Peyer's patch (tissue), 4 donors: ENCODE data around the gene STPG3. TPM values are rescaled to one million over a fixed set of nuclear protein-coding genes. Genes with fewer than 3 reads are reported as not detected.

Source experiments
- DNase-seq, 3 donors: peaks; one replicate each; pipeline ENCODE4 v3.0.0-alpha.2; 2017 to 2019
- H3K27ac ChIP-seq, 4 donors: fragments of 200-600 bp; sonication (generic); one replicate each; pipeline ENCODE4 v1.5.1; 2016 to 2019
- H3K27me3 ChIP-seq, 2 donors: fragments of 200-600 bp; sonication (generic); one replicate each; pipeline ENCODE4 v1.5.1; 2019
- H3K36me3 ChIP-seq, 3 donors: fragments of 200-600 bp; sonication (generic); one replicate each; pipeline ENCODE4 v1.5.1; 2016 to 2019
- H3K4me1 ChIP-seq, 4 donors: fragments of 200-600 bp; sonication (generic); one replicate each; pipeline ENCODE4 v1.5.1; 2016 to 2019
- H3K4me3 ChIP-seq, 4 donors: fragments of 200-600 bp; sonication (generic); 1 replicate in 3 of 4; 2 replicates in 1 of 4; pipeline ENCODE4 v1.5.1; 2016 to 2019; ENCODE audit warnings: mild to moderate bottlenecking in 1 of 4
- H3K9me3 ChIP-seq, 4 donors: fragments of 200-600 bp; sonication (generic); one replicate each; pipeline ENCODE4 v1.5.1; 2016 to 2019; ENCODE audit warnings: mild to moderate bottlenecking in 1 of 4
- POLR2A ChIP-seq, 2 donors: fragments of 450-650 bp; IDR thresholded peaks; one replicate each; pipeline ENCODE4 v1.5.1; 2017; ENCODE audit warnings: antibody characterized with exemption in 2 of 2, mild to moderate bottlenecking in 2 of 2, moderate library complexity in 2 of 2
- total RNA-seq, 4 donors: library from RNA; depleted of rRNA; stranded (reverse); fragments of >200 nt; gene quantifications; one replicate each; pipeline ENCODE4 v1.1.0, GENCODE V29; 2016
- TF ChIP-seq, protein P1 (sequence below), 6 experiments: fragments of 450-650 bp in 4 of 6; fragments of 200-600 bp in 2 of 6; sonication (generic) in 1 of 6; IDR thresholded peaks; one replicate each; pipeline ENCODE4 v1.5.1; 2017 to 2019; ENCODE audit warnings: antibody characterized with exemption in 6 of 6, mild to moderate bottlenecking in 3 of 6, moderate library complexity in 1 of 6

STPG3 gene
- total RNA-seq, 4 donors from 2014 or later: not detected

DNA sequence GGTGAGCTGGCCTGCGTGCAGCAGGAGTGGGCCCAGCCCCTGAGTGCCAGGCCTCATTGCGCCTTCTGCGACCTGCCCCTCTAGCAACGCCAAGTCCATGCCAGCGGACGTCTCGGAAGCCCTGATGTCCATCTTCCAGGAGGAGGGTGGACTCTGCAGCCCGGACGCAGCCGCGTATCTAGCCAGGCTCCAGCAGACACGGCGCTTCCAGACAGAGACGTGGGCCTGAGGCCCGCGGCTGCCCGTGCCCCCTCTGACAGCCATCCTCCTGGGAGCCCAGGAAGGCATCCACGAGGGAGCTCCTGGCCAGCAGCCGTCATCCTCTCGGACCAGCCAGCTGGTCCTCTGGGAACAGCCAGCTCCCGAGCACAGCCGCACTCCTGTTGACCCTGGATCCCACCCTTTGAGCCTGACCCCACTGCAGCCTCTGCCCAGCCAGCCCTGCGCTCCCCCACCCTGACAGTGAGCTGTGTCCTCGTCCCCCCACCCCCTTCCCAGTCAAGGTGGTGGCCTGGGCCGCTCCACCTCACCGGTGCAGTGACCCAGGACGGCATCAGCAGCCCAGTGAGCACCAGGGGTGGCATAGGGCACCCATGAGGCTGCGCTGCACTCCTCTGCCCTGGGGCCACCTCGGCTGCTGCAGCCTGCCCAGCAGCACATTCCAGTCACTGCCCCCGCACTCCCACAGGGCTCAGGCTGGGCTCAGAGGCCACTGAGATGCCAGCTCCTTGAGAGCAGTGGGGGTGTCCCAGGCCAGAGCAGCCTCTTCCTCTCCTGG, 34.7 kb upstream of the STPG3 start:
- Histone ChIP-seq H3K9me3 (no peaks in the 10 kb centered on the region), H3K4me3 (peak overlapping the region in 1 of 4 donors; percentile 54), H3K27me3 (no peaks in the 10 kb centered on the region), H3K4me1 (peaks cover 0 to 30% (median 2%) of the 10 kb centered on the region in 4 donors), H3K36me3 (peaks cover 0 to 15% (median 0%) of the 10 kb centered on the region in 3 donors), H3K27ac (peak overlapping the region in 1 of 4 donors; percentile 95)
- no peak for DNase-seq
- TF ChIP-seq POLR2A (IDR thresholded peaks at IDR 0.05): no peak
- TF ChIP-seq, protein P1, sequence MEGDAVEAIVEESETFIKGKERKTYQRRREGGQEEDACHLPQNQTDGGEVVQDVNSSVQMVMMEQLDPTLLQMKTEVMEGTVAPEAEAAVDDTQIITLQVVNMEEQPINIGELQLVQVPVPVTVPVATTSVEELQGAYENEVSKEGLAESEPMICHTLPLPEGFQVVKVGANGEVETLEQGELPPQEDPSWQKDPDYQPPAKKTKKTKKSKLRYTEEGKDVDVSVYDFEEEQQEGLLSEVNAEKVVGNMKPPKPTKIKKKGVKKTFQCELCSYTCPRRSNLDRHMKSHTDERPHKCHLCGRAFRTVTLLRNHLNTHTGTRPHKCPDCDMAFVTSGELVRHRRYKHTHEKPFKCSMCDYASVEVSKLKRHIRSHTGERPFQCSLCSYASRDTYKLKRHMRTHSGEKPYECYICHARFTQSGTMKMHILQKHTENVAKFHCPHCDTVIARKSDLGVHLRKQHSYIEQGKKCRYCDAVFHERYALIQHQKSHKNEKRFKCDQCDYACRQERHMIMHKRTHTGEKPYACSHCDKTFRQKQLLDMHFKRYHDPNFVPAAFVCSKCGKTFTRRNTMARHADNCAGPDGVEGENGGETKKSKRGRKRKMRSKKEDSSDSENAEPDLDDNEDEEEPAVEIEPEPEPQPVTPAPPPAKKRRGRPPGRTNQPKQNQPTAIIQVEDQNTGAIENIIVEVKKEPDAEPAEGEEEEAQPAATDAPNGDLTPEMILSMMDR (IDR thresholded peaks at IDR 0.05): no peak

DNA sequence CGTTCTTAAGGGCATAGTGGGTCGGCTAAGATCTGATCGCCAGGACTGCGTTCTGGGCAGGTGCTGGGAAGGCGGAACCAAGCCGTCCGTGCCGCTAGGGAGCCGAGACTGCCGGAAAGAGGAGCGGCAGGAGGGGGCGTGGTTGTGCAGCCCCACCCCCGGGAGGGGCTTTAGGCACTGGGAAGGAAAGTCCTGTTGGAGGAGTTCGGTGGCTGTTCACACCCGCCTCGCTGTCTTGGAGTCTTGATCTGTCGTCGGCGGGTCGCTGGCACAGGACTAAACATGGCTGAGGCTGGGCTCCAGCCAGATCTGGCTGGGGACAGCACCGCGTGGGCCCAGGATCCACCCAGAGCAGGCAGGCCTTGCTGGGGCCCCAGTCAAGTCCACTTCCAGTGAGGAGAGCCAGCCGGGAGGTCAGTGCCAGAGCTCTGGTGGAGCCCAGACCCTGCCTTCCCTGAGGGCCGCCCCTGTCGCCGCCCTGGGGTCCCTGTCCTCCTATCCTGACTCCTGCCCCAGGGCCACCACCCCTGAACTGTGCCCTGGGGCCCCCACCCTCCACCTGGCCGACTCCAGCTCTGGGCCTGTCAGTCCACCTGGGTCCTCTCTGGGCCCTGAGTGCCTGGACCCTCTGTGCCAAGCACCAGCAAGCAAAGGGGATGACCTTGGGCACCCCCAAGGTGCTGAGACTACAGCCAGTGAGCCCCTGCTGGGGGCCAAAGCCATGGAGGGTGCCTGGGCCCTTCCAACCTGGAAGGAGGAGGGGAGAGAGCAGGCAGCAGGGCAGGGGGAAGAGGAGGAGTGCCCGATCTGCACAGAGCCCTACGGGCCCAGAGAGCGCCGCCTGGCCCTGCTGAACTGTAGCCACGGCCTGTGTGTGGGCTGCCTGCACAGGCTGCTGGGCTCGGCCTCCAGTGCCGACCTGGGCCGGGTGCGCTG, 33.5 kb upstream of the STPG3 start:
- TF ChIP-seq, protein P1 (IDR thresholded peaks at IDR 0.05): peak in 3 of 6 experiments; percentile 38 to 39 (median 39)
- peak; percentile 87 to 94 for TF ChIP-seq POLR2A (IDR thresholded peaks at IDR 0.05)

DNA sequence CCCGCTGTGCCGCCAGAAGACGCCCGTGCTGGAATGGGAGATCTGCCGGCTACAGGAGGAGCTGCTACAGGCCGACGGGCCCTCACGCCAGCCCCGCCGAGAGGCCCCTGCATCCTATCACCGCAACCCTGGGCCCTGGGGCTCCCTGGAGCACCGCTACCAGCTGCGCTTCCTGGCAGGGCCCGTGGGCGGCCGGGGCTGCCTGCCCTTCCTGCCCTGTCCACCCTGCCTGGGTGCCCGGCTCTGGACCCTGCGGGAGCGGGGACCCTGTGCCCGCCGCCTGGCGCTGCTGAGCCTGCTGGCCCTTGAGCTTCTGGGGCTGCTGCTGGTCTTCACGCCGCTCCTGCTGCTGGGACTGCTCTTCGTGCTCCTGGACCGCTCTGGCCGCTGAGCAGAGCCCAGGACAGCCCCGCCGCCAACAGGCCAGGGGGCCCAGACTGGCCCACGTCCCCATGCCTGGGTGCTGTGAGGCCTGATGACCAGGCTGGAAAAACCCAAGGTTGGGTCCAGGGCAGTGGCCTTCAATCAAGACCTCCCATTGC, 32.8 kb upstream of the STPG3 start:
- peaks cover 3 to 44% (median 12%) of the 10 kb centered on the region in 4 donors for H3K4me1 ChIP-seq
- peak overlapping the region in 3 of 4 donors; percentile 14 to 62 (median 54) for H3K4me3 ChIP-seq
- H3K27ac ChIP-seq: peak overlapping the region in 3 of 4 donors; percentile 74 to 95 (median 83)
- H3K27me3 ChIP-seq: no peaks in the 10 kb centered on the region
- peaks cover 0 to 15% (median 0%) of the 10 kb centered on the region in 3 donors for H3K36me3 ChIP-seq
- no peak for TF ChIP-seq POLR2A (IDR thresholded peaks at IDR 0.05)
- TF ChIP-seq, protein P1 (IDR thresholded peaks at IDR 0.05): no peak
- no peak for DNase-seq
- no peaks in the 10 kb centered on the region for H3K9me3 ChIP-seq

More for the DNA sequence above, 33.5 kb upstream of the STPG3 start:
- Histone ChIP-seq H3K27me3 (no peaks in the 10 kb centered on the region), H3K4me1 (peaks cover 3 to 38% (median 7%) of the 10 kb centered on the region in 4 donors), H3K4me3 (peak overlapping the region in 3 of 4 donors; percentile 14 to 62 (median 54)), H3K36me3 (peaks cover 0 to 15% (median 0%) of the 10 kb centered on the region in 3 donors), H3K9me3 (no peaks in the 10 kb centered on the region), H3K27ac (peak overlapping the region in 3 of 4 donors; percentile 74 to 95 (median 83))
- peak in 2 of 3 donors; percentile 92 to 94 for DNase-seq

DNA sequence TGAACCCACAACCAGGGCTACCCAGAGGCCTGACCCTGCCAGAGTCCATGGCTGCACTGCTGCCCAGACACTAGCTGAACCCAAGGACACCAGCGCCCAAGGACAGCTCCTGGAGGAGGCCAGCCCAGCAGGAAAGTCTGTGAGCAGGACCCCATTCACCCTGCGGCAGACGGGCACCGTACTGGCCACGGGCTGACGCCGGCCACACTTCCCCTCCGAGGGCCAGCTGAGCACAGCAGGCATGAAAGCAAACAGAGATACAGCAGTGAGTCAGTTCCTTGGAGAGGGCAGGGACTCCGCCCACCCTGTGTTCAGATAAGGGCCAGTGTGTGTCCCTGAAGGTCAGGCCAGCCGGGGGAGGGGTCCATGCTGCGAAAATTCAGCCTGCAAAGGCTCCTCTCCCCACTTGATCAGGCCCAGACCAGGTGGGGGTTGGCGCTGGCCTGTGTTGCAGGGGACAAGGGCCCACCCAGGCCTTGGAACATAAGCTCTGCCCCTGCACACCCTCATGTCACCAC, 32.3 kb upstream of the STPG3 start:
- Histone ChIP-seq H3K27ac (peak overlapping the region in 3 of 4 donors; percentile 74 to 95 (median 83)), H3K9me3 (no peaks in the 10 kb centered on the region), H3K4me3 (peak overlapping the region in 2 of 4 donors; percentile 54 to 62), H3K27me3 (no peaks in the 10 kb centered on the region), H3K4me1 (peaks cover 3 to 44% (median 13%) of the 10 kb centered on the region in 4 donors), H3K36me3 (peaks cover 0 to 15% (median 0%) of the 10 kb centered on the region in 3 donors)
- DNase-seq: peak in 2 of 3 donors; percentile 77 to 78
- TF ChIP-seq, protein P1 (IDR thresholded peaks at IDR 0.05): no peak
- peak; percentile 46 to 59 for TF ChIP-seq POLR2A (IDR thresholded peaks at IDR 0.05)
